Endothelial cell of umbilical vein (primary cell): ENCODE results near the gene NTNG1. TPM values are rescaled to one million over a fixed set of nuclear protein-coding genes. Genes with fewer than 3 reads are reported as not detected.

ENCODE experiments used
- BruUV-seq: library from RNA; stranded (reverse); fragments of 400-500 nt; replicated peaks from 2 replicates; lab custom pipeline; 2021; lab: Mats Ljungman, UMichigan
- CTCF ChIA-PET: fragments of 300-600, 350-600 bp; sonication (Branson Sonifier 250); formaldehyde crosslinking; loops from one replicate; lab custom pipeline; 2021; ENCODE audit warnings: antibody characterized with exemption, inconsistent platforms; lab: Charles Lee
- POLR2A ChIA-PET: fragments of 300-600, 350-600 bp; sonication (Branson Sonifier 250); formaldehyde crosslinking; loops from one replicate; lab custom pipeline; 2021; ENCODE audit warnings: antibody characterized with exemption, inconsistent platforms; lab: Charles Lee
- DNase-seq: peaks from one replicate; pipeline ENCODE4 v3.0.0-alpha.2; 2011; ENCODE audit warnings: low read depth, low spot score
- FAIRE-seq: peaks from 2 replicates; lab custom pipeline; 2011; peaks lifted over from hg19 to GRCh38; lab: Jason Lieb, UNC
- H2AFZ ChIP-seq: 2 replicates; pipeline ENCODE4 v1.6.0; 2012; ENCODE audit warnings: low read depth, low read length, control low read depth, inconsistent platforms
- H3K27ac ChIP-seq: 2 replicates; pipeline ENCODE4 v1.5.1; 2011; ENCODE audit warnings: low read depth, mild to moderate bottlenecking, control low read depth, low read length, moderate library complexity; ENCODE audit not compliant: insufficient read depth
- H3K27me3 ChIP-seq, 2 experiments: 2 replicates each; pipeline versions ENCODE4 v1.6.0 to v1.6.1; 2011; ENCODE audit warnings: low read length in 2 of 2, mixed read lengths in 1 of 2; ENCODE audit not compliant: control insufficient read depth in 2 of 2, insufficient read depth in 2 of 2
- H3K36me3 ChIP-seq, 2 experiments: 2 replicates in 1 of 2; 3 replicates in 1 of 2; pipeline ENCODE4 v1.5.1; 2011; ENCODE audit warnings: low read length in 2 of 2, mild to moderate bottlenecking in 1 of 2, moderate library complexity in 1 of 2; ENCODE audit not compliant: control insufficient read depth in 2 of 2, insufficient read depth in 2 of 2; ENCODE audit errors: extremely low read depth in 1 of 2
- H3K4me1 ChIP-seq: 3 replicates; pipeline ENCODE4 v1.5.1; 2011; ENCODE audit warnings: mild to moderate bottlenecking, low read length; ENCODE audit not compliant: control insufficient read depth, insufficient read depth; ENCODE audit errors: extremely low read depth
- H3K4me2 ChIP-seq: 2 replicates; pipeline ENCODE4 v1.6.1; 2011; ENCODE audit warnings: low read length, control low read depth, mixed read lengths; ENCODE audit not compliant: insufficient read depth
- H3K4me3 ChIP-seq, 3 experiments: fragments of 200-600 bp in 1 of 3; sonication (generic), shearing (Covaris generic) in 1 of 3; replicated peaks in 1 of 3; 2 replicates each; pipeline ENCODE4 v1.5.1; 2011 to 2016; ENCODE audit warnings: control low read depth in 3 of 3, low read length in 3 of 3, mild to moderate bottlenecking in 2 of 3, inconsistent platforms in 1 of 3, low read depth in 1 of 3, moderate library complexity in 1 of 3; ENCODE audit not compliant: insufficient read depth in 1 of 3
- H3K79me2 ChIP-seq: 2 replicates; pipeline ENCODE4 v1.6.0; 2012; ENCODE audit warnings: low read length, inconsistent platforms; ENCODE audit not compliant: control insufficient read depth, insufficient read depth
- H3K9ac ChIP-seq: replicated peaks from 2 replicates; pipeline ENCODE3; 2011; ENCODE audit warnings: low read length, control low read depth; ENCODE audit not compliant: insufficient read depth; ENCODE audit errors: extremely low read depth
- H3K9me1 ChIP-seq: replicated peaks from 3 replicates; pipeline ENCODE4 v1.6.0; 2011; ENCODE audit warnings: mild to moderate bottlenecking, low read length; ENCODE audit not compliant: control insufficient read depth, insufficient read depth; ENCODE audit errors: extremely low read depth
- H3K9me3 ChIP-seq: replicated peaks from 2 replicates; pipeline ENCODE4 v1.5.1; 2012; ENCODE audit warnings: low read length, inconsistent platforms; ENCODE audit not compliant: control insufficient read depth, insufficient read depth
- H4K20me1 ChIP-seq: replicated peaks from 2 replicates; pipeline ENCODE3; 2011; ENCODE audit warnings: mild to moderate bottlenecking, low read length; ENCODE audit not compliant: control insufficient read depth, insufficient read depth; ENCODE audit errors: extremely low read depth
- CTCF ChIP-seq, 2 donors: IDR thresholded peaks; 1 replicate in 1 of 2; 2 replicates in 1 of 2; pipeline ENCODE4 v1.5.1; 2011; ENCODE audit warnings: low read length in 2 of 2, mild to moderate bottlenecking in 2 of 2, moderate library complexity in 2 of 2, control low read depth in 1 of 2, inconsistent platforms in 1 of 2, low read depth in 1 of 2; ENCODE audit not compliant: insufficient read depth in 1 of 2; ENCODE audit errors: extremely low read depth in 1 of 2
- EZH2 ChIP-seq: IDR thresholded peaks from 2 replicates; pipeline ENCODE4 v1.6.1; 2012; ENCODE audit warnings: borderline replicate concordance, low read depth, mild to moderate bottlenecking, moderate library complexity, low read length, inconsistent platforms; ENCODE audit not compliant: severe bottlenecking
- FOS ChIP-seq: IDR thresholded peaks from 2 replicates; pipeline ENCODE4 v1.6.1; 2011; ENCODE audit warnings: mild to moderate bottlenecking, low read length, moderate library complexity, borderline replicate concordance; ENCODE audit not compliant: insufficient read depth
- GATA2 ChIP-seq: IDR thresholded peaks from 2 replicates; pipeline ENCODE4 v1.7.0; 2011; ENCODE audit warnings: low read depth, mild to moderate bottlenecking, moderate library complexity, mixed read lengths, low read length; ENCODE audit not compliant: insufficient read length, insufficient read depth
- JUN ChIP-seq: IDR thresholded peaks from 2 replicates; pipeline ENCODE4 v1.6.1; 2011; ENCODE audit warnings: borderline replicate concordance, low read depth; ENCODE audit not compliant: insufficient read length, insufficient read depth
- MAX ChIP-seq: IDR thresholded peaks from 2 replicates; pipeline ENCODE4 v1.6.1; 2011; ENCODE audit not compliant: insufficient read depth, insufficient read length
- MYC ChIP-seq: IDR thresholded peaks from one replicate; pipeline ENCODE4 v1.6.1; 2011; ENCODE audit warnings: mild to moderate bottlenecking, low read depth, low read length
- POLR2A ChIP-seq: IDR thresholded peaks from 2 replicates; pipeline ENCODE4 v1.6.1; 2012; ENCODE audit warnings: low read depth, mild to moderate bottlenecking, control low read depth, low read length
- POLR2AphosphoS5 ChIP-seq: IDR thresholded peaks from 2 replicates; pipeline ENCODE4 v1.6.1; 2012; ENCODE audit warnings: low read depth, mild to moderate bottlenecking, control low read depth, low read length, moderate library complexity; ENCODE audit not compliant: insufficient read depth
- dilution Hi-C: fragments of 300-500 bp; cut with MboI; formaldehyde crosslinking; loops from one replicate; pipeline ENCODE4 v1.15.0; 2019; ENCODE audit warnings: low sequenced_read_pairs; ENCODE audit not compliant: extremely low pct_ligation_motif_present
- intact Hi-C: fragments of 100-400 bp; cut with micrococcal nuclease; formaldehyde crosslinking; loops from one replicate; pipeline ENCODE4 v1.10.0; 2022
- polyA plus RNA-seq, 4 experiments: library from polyadenylated mRNA; depleted of rRNA in 3 of 4; stranded (reverse) in 3 of 4; unstranded in 1 of 4; fragments of >200 nt; gene quantifications; 2 replicates each; pipeline versions ENCODE4 v1.2.1 to v1.2.3, GENCODE V29; 2011 to 2012; ENCODE audit warnings: missing spikeins in 1 of 4
- total RNA-seq: library from RNA; stranded (reverse); gene quantifications from 2 replicates; pipeline ENCODE4 v1.2.3, GENCODE V29; 2021

Gene NTNG1
- total and polyA plus RNA-seq, 2 donors (not counting 3 experiments of a cell fraction or from before 2014, with no cell fraction given): not detected

DNA sequence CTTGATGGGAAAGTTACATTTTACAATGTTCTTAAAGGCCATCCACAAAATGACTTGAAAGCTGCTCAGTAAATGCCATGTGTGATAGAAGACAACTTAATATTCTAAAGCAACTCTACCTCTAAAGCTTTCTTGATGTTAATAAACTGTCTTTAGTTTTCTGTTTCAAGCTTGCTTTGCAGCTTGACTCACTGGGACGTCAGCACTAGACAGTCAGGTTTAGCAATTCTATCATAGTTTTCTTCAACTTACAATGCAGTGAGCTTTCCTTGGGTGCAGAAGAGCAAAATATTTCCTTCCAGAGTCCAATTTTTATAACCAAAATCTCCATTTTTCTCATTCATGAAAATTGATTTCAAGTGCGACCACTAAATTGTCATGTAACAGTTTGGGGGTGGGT lies 273.1 kb downstream of the NTNG1 start:
- Histone ChIP-seq H4K20me1 (no peaks in the 10 kb centered on the region), H3K4me2 (no peak overlapping the region), H3K27me3 (no peaks in the 10 kb centered on the region), H3K4me3 (no peak overlapping the region), H3K4me1 (no peaks in the 10 kb centered on the region), H3K9me1 (no peaks in the 10 kb centered on the region), H2AFZ (no peak overlapping the region), H3K27ac (no peak overlapping the region), H3K9me3 (no peaks in the 10 kb centered on the region), H3K79me2 (no peaks in the 10 kb centered on the region), H3K9ac (no peak overlapping the region), H3K36me3 (no peaks in the 10 kb centered on the region)
- dilution Hi-C loops: no loop called here
- DNase-seq (no peak), FAIRE-seq (no peak)
- ChIA-PET CTCF (interaction anchor here (1.6 kb wide), 1 partner anchor 16 kb away, joined by 6 read pairs; no protein-coding TSS in a partner anchor), POLR2A (no interaction called here)
- no TSS peak for BruUV-seq
- intact Hi-C loops: no loop called here
- TF ChIP-seq MAX (no peak), EZH2 (no peak), POLR2AphosphoS5 (no peak), MYC (no peak), JUN (no peak), CTCF (IDR thresholded peaks at IDR 0.05; ENCODE audit: extremely low read depth in 1 of 2, insufficient read depth in 1 of 2, low read depth in 1 of 2, low read length in 2 of 2) (no peak), POLR2A (no peak), GATA2 (no peak), FOS (no peak)
